AG20443 (cell line): Measurements from ENCODE around the gene CEP41.

ENCODE experiments used
- DNase-seq: peaks from one replicate; pipeline ENCODE4 v3.0.0; 2012; ENCODE audit warnings: low spot score, mixed read lengths

Gene CEP41, protein sequence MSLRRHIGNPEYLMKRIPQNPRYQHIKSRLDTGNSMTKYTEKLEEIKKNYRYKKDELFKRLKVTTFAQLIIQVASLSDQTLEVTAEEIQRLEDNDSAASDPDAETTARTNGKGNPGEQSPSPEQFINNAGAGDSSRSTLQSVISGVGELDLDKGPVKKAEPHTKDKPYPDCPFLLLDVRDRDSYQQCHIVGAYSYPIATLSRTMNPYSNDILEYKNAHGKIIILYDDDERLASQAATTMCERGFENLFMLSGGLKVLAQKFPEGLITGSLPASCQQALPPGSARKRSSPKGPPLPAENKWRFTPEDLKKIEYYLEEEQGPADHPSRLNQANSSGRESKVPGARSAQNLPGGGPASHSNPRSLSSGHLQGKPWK

DNA sequence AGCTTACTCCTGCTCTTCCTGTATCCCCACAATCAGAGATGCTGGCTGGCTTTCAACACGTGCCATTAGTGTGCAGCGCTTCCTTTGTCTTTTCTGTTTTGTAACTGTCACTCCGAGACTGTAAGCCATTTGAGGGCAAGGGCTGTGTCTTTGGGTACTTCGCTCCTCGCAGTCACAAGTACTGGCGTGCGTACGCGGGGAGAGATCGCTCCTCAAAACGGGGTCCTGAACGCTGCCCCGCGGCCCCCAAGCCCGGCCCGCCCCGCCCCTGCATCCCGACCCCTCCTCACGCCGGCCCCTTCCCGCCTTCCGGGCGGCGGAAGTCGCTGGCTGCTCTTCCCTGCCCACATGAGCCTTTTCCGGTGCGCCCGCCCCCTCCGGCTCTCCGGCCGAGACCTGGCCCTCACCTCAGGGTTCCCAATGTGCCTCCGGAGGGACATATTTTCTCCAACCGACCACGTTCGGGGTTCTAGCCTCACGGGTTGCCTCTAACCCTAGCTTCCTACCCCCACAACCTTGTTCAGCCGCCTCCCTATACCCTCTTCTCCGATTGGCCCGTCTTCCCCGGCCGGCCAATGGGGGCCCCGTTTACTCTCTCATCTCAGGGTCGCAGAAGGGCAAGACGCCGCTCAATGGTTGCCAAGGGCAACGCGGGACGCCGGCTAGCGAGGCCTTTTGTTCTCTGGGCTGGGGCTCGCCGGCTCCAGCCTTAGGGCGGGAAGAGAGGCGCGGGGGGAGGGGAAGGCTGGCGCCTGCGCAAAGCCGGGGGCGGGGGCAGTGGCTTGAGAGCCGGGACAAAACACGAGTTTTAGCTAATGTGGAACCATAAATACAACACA, at the start of gene CEP41:
Gene CEP41 (minus strand): TSS at position 490 of the 839 bp plus-strand sequence. CDS start 50 bp downstream, at position 440.
- DNase-seq: peak; percentile 98

DNA sequence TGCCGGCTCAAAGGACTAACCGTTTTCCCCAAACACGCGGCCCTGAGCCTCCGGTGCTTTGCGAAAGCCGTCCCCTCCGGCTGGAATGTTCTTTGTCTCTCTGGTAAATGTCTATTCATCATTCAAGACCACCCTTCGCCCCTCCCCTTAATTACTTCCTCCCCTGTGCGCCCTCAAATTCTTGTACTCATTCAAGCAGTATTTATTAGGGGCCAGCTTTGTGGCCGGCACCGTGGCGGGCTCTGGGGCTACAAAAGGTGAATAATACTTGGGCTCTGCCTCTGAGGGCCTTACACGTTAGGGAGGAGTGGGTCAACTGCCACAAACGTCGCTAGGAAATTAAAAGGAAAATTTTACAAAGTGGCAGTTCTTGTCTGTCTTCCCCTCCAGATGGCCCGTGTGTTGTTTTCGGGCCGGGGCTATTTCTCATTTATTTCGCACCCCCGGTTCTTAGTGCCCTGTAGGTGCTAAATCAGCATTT, 49.5 kb upstream of the CEP41 start:
- DNase-seq: no peak

DNA sequence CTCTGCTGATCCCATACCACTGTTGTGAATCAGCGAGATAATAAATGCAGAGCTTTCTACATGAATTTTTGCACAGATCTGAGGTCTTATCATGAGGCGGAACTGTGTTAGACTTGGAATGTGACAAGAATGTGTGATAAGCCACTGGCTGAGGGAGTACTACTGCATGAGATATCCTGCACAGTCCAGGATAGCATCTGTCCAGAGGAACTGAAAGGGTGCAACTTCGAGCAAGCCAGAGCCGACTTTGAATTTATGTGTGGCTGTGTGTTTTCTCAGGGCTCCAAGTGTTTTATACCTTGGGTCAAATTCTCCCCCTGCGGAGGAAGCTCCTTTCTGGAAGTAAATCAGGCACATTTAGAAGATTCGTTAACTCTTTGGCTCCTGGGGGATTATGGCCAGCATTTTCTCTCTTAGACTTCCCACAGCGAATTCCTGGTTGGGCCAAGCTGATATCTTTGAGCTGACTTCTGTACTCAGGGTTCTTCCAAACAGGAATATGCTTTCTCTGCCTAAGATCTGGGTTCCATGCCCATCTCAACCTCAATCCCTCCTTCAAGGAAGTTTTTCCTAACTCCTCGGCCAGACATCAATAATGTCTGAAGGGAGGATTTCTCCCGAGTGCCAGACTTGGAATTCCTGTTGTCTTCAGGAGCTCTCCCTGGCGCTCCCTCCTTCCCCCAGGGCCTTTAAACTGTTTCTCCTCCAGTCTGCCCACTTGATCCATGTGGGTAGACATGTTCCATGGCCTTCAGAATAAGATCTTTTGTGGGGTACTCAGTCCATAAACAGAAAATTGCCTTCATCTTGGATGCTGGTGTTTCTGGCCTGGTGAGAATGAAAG, 48.5 kb upstream of the CEP41 start:
- no peak for DNase-seq

DNA sequence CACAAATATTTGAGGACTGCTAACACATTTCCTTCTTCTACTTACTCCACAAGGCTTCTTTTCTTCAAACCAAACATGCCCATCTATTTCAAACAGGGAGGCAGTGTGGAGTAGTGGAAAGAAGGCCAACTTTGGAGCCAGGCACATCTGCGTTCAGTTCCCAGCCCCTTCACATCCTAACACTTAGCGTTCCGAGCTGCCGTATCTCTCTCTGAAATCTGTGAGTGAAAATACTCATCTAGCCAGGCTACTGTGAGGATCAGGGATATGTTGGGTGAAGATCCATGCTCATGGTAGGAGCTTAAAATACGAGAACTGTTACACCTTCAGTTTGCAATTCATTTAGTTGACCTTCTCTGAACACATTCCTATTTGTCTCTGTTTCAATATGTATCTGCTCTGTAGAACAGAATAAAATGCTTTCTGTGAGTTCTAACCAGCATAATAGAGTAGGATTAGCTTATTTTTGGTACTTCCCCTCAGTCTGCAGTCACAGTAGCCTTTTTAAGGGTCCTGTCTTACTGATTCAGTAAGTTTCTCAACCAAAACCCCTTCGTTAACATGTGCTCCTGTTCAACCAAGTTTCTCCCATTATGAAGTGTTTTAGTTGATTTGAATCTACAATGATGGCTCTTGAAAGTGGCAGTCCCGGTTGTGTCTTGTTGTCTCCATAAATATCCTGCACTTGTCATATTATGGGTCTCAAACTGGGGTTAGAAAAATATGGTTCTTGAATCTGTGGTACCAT, 47.8 kb upstream of the CEP41 start:
- no peak for DNase-seq

DNA sequence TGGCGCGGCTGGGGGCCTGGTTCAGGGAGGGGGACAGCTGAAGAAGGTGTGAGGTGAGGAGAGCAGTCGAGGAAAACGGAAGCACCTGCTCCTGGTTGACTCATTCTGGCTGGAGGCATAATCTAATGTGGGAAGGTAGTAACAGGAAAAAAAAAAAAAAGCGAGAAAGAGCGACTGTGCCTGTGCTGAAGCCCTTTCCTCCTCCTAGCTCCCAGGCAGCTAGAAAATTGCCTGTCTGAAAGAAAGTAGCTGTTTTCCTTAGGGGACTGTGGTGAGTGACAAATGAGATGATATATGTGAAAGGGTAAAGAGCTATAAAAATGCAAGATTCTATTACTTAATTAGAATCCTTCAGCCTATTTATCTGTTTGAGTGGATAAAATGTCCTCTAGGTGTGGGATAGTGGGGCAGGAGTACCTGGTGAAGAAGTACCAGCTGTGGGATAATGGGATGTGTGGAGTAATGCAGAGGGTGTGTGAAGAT, 46.2 kb upstream of the CEP41 start:
- no peak for DNase-seq

DNA sequence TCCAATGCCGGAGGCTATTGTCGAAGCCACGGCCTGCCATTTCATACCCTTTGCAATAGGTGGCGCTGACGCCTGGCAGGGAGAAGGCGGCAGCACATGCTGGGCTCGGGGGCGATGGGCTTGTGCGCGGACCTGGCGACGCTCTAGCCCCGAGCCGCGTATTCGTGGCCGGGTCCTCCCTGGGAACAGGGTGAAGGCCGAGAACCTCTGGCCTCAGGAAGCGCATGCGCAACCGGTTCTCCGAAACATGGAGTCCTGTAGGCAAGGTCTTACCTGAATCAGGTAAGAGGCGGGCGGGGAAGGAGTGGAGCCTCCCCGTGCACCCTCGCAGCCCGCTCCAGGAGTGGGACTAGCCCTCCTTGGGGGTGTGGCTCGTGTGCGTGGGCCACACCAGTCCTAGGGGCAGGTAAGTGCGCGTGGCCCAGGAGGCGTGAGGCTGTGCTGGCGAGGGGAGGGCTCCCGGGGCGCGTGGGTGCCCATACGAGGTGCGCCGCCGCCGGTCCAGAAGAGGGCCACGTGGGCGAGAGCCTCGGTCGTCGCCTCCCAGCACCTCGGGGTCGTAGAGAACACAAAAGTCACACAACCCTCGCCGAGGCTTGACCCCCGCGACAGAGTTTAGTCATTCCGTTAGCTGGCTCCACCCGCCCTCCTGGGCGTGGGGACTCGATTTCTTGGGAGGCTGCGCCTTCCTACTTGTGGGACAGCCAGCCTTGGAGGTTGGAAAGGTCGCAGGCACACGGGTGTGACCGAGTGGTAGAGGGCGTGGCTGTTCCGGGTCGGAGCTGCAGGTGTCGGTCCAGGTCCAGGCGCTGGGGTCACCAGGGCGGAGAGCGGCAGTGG, 45.5 kb upstream of the CEP41 start:
- DNase-seq: no peak

DNA sequence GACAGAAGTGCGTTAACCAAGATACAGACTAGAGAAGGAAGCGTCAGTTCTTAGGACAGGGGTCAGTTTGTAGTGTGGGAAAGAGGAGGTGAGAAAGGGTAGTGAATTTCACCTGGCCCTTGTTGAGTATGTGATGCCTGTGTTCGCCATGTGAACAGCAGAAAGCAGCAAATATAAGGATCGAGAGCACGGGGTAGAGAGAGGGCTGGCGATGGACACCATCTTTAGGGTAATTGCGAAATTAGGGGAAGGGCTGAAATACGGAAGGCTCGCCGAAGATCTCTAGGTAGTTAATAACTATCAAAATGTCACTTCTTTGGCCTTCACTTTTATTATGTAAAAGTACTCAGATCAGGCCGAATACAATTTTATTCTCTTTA, 44.9 kb upstream of the CEP41 start:
- no peak for DNase-seq

DNA sequence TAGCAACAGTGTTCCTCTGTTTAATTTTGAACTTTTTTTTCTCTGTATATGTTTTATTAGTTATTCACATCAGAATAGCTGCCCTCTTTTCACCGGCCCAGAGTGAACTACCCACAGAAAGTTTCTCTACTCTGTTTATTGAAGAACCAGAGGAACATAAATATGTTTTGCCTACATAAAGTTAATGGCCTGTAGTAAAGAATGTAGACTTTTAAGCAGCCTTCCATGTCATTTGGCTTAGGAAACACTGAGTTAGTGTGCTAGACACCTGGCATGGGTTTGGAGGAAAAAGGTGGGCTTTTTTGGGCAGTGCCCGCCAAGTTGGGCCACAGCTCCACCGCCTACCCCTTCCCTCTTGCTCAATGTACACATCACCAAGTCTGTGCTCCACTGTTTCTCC, 42.2 kb upstream of the CEP41 start:
- no peak for DNase-seq

DNA sequence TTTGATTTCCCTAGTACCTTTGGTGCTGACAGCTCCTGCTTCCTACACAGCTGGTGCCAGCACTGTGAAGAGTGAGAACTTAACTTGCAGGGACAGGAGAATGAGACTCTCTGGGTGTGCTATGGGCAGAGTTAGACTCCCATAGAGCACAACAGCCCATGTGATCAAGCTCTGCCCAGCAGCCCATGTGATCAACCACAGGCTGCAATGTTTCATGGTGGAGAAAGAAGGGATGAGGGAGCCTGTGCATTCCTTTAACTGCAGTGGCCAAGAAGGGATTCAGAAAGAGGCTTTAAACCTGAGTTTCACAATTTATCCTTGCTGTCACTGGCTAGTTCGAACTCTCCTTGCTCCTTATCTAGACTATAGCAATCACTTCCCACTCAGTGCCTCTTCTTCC, 41.1 kb upstream of the CEP41 start:
- peak; percentile 54 for DNase-seq

DNA sequence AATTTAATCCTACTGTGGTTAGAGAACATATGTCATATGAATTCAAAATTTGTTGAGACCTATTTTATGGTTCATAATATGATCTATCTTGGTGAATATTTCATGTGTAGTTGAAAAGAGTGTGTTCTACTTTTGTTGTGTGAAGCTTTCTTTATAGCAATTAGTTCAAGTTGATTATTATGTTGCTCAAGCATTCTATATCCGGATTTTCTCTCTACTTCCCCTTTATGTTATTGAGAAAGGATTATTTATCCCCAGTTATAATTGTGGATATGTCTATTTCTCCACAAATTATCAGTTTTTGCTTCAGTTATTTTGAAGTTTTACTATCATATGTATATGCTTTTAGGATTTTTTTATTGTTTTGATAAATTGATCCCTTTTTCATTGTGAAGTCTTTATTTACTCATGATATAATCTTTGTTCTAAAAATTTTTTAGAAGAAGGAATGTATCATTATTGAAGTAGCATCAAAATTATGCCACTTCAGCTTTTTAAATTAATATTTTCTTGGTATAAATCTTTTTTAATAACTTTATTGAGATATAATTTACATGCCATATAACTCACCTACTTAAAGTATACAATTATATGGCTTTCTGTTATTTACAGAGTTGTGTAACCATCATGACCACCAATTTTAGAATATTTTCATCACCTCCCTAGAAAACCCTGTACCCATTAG, 39.0 kb upstream of the CEP41 start:
- no peak for DNase-seq

DNA sequence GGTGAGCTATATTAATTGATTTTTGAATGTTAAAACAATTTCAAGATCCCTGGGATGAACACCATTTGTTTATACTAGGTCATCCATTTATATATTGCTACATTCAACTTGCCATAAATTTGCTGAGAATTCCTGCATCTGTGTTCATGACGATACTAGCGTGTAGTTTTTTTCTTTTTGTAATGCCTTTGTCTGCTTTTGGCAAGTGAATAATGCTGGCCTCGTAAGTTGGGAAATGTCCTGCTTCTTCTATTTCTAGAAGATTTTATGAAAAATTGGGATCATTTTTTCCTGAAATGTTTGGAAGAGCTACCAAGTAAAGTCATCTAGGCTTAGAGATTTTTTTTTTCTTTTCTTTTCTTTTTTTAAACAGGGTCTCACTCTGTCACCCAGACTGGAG, 38.2 kb upstream of the CEP41 start:
- no peak for DNase-seq

DNA sequence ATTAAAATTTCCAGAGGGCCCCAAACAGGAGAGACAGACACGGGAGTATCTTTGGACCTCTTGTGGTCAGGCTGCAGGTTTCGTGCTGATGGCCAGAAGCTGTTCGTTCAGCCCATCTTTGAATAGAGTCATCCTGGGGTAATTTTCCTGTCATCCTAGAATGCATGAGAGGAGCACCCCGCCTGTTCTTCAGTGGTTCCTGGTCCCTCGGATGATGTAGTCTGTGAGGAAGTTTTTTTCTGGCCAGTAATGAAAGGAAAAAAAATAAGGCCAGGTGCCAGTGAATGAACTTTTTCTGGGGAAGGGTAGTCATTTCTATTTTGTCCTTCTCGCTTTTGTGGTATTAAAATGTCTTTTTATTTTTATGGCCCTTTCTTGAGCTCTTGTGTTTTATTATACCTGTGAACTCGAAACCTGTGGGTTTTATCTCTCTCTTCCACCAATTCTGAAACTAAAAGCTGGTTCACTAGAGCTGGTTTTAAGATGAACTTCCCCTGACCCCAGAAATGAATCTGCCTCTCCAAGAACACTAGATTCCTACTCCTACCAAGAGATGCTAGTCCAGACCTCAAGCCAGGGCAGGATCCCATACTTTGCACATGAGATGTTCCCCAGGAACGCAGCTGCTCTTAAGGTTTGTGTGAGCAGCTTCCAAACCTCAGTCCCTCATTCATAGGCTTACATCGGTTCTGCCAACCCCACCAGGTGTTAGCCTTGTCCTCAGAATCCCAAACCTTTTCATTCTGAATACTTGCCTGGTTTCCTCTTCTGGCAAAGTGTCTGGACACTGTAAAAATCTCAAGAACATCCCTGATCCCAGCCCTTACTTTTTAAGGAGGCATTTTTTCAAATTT, 35.7 kb upstream of the CEP41 start:
- peak; percentile 36 for DNase-seq

DNA sequence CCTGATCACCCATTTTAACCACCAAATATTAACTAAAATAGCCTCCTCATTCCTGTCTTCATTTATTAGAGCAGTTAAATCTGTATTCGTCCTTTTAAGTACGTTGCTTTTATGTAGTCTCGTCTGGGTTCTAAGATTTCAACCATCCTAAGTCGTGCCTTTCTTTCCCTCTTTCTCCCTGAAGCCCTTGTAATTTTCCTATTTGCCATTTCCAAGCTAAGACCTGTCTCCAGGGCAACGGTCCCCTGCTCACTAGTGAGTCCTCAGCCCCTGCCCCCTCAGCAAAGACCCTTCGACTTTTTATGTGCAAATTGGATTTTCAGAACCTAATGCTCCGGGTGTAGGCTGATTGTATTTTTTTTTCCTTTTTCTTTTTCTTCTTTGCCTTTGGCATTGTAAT, 35.0 kb upstream of the CEP41 start:
- no peak for DNase-seq

DNA sequence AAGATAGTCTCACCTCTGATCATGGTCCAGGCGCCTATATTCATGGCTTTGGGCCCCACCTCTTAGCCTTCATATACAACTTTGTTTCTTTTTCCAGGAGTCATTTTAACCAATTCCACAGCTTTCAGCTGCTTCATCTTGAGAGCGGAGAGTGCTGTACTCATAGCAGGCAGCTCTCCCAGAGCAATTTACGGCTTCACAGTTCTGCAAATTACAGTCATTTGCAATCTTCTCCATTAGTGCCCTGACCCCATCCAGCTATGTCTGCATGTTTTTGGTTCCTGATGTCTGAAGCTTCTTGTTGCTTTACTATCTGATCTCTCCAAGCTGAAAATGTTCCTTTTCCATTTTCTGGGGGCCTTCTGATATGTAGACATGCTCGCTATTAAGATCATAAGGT, 33.1 kb upstream of the CEP41 start:
- DNase-seq: no peak

DNA sequence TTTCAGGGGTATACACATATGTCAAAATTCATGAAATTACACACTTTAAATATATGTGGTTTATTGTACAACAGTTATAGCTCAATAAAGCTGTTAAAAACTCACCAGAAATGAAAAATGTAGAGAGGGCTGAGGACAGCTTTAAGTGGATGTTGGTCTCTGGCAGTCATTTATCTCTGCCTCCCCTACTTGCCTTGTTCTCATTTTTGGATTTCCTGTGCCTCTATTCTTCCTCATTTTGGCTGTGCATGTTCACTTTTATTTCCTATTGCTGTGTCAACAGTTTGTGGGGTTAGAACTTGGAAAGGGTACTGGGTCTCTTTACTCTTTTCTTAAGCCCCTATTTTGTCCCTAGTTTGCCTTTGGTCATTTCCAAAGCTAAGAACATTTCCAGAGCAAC, 32.5 kb upstream of the CEP41 start:
- DNase-seq: no peak

DNA sequence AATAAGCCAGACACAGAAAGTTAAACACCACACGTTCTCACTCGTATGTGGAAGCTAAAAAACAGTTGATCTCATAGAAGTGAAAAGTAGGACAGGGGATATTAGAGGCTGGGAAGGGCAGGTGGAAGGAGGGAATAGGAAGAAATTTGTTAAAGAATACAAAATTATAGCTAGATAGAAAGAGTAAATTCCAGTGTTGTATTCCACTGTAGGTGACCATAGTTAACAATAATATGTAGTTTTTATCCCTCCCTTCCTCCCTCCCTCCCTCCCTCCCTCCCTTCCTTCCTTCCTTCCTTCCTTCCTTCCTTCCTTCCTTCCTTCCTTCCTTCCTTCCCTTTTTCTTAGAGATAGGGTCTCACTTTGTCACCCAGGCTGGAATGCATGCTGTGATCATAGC, 31.2 kb upstream of the CEP41 start:
- no peak for DNase-seq

DNA sequence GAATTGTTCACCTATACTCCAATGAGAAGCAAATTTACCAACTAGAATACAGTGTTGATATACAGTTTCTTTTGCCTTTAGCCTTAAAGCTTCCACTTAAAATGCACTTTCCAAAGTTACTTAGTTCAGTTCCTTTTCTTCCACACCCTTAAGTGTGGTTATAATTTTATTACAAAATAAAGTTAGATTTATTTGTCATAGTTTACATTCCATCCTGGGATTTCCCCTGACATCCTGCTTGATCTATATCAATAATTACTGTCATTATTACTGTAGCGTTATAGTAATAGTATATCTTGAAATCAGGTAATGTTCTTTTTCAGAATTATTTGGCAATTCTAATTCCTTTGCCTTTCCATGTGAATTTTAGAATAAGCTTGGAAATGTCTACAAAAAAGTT, 27.8 kb upstream of the CEP41 start:
- no peak for DNase-seq

DNA sequence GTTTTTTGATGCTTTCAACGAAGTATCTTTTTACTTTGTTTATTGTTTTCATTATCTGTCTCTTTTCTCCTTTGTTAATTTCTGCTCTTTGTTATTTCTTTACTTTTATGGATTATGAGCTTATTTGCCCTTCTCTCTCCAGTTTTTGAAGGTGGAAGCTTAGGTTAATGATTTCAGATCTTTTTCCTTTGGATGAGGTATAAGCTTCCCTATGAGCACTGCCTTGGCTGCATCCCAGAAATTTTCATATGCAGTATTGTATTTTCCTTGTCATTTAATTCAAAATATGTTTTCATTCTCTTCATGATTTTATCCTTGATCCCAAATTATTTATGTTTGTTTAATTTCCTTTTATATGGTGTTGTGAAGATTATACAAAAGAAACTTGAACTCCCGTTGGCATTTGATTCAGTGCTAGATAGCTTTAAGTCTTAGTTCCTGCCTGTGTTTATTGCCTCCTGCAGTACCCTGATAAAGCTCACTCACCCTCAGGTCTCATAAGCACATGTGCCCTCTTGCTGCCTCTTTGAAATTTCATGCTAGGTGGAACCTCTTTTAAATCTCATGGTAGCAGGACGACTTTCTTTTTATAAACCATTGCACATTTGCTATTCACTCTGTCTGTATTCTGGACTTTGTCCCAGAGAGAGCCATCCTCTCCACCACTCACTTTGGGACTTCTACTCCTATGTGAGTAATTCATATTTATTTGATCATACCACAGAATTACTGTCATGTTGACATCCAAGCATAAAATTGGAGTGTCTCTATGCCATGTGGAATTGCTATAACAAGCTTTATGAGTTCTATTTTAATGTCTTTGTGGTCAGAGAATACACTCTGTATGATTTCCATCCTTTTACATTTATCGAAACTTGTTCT, 23.0 kb upstream of the CEP41 start:
- DNase-seq: no peak
